GM10248 (cell line): ENCODE data around the gene FAM72B.
"Not testable (repeated sequence)": the region's sequence is repeated elsewhere in the genome, so short reads cannot be mapped to it uniquely, and the experiment has no call there.

Source experiments
- CTCF ChIA-PET: fragments of 300-600 bp; sonication (Branson Sonifier 250); formaldehyde crosslinking; extraction: SDS; loops from one replicate; lab custom pipeline; 2021; ENCODE audit warnings: antibody characterized with exemption; lab: Yijun Ruan, JAX
- POLR2A ChIA-PET: fragments of 350-650 bp; sonication (Branson Sonifier 250); formaldehyde crosslinking; extraction: SDS; loops from one replicate; lab custom pipeline; 2020; ENCODE audit warnings: antibody characterized with exemption; lab: Yijun Ruan, JAX
- DNase-seq: peaks from one replicate; pipeline ENCODE4 v3.0.0; 2012; ENCODE audit errors: extremely low spot score

Gene FAM72B

DNA sequence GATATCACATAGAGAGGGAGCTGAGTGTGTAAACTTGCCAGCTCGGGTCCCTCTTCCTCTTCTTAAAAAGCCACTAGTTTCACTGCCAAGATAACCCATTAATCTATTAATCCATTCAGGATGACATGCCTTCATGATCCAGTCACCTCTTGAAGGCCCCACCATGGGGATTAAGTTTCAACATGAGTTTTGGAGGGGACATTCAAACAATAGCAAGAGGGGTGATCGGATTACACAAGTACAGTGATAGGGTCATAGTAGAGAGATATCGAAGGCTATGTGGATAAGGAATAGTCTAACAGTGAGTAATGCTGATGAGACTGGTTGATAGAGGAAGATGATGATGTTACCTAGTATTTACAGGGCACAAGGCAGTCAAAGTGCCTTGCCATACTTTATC is 18.8 kb upstream of the FAM72B start:
- DNase-seq, CTCF ChIA-PET, POLR2A ChIA-PET: not testable (repeated sequence)

DNA sequence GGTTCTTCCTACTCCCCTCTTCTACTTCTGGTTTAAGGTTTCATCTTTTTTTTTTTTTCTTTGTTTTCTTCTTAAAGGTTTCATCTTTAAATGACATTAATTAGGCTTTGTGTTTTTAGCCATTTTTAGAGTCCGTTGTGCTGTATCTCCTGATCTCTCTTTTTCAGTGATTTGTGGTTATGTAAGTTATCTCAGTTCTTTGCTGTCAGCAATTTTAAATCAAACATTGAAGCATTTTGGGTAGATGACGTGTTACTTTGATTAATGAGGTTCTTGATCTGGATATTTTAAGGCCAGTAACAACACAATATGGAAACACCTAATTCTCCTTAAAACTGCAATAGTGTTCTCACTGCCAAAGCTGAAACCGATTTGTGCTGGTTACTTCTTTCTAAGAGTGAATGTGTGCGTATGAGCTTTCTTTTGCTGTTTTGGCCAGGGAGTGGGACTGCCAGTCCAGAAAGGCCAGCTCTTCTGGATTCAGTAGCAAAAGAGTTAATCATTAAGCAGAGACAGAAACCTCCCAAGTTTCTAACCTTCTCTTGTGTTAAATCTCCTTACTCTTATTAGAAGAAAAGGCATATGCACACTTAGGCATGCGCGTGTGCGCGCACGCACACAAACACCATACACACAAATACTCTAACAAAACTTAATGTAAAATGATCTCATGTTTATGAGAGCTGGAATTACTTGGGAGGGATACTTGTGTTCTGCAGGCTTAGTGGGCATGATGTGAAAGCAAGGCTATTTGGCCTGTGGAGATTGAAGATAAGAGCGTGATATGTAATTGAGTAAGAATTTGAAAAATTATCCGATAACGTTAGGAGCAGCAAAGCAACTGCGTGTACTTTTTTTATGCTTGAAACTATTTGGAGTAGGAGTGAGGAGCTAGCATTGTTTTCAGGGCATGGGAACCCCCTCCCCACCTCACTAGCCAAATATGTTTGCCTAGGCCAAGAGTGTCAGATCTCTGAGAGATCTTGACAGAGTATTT is 17.1 kb upstream of the FAM72B start:
- POLR2A ChIA-PET, DNase-seq, CTCF ChIA-PET: not testable (repeated sequence)

DNA sequence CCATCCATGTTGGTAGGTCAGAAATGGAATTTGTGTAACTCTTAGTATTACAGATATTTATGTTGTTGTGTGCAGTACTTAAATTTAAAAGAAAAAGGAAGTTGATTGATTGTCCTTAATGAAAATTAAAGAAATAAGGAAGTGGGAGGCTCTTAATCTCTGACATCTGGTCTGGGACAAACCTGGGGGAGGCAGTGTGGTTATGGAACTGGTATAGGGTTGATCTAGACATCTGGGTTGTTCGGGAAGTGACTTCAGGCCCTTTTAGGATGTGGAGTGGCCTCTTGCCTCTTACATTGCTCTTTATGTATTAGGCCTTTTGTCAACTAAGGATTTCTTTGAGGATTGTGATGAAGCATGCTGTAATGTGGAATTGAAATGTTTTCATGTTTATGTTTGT is 16.1 kb upstream of the FAM72B start:
- DNase-seq, CTCF ChIA-PET, POLR2A ChIA-PET: not testable (repeated sequence)

DNA sequence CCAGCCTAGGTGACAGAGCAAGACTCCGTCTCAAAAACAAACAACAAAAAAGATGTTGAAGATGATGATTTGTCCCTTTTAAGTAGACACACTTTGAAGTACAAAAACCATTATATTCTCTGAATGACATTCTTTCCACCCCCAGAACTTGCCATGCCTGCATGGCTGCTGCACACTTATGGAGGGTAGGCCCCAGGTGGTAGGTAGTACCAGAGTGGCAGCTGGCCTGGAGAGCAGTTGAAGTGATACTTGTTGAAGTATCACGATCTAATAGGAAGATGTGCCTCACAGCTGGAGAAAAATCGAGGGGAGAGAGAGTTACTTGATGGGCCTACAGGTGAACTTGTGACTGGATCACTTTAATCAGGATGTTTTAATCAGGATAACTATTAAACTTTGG is 15.6 kb upstream of the FAM72B start:
- CTCF ChIA-PET, POLR2A ChIA-PET, DNase-seq: not testable (repeated sequence)

DNA sequence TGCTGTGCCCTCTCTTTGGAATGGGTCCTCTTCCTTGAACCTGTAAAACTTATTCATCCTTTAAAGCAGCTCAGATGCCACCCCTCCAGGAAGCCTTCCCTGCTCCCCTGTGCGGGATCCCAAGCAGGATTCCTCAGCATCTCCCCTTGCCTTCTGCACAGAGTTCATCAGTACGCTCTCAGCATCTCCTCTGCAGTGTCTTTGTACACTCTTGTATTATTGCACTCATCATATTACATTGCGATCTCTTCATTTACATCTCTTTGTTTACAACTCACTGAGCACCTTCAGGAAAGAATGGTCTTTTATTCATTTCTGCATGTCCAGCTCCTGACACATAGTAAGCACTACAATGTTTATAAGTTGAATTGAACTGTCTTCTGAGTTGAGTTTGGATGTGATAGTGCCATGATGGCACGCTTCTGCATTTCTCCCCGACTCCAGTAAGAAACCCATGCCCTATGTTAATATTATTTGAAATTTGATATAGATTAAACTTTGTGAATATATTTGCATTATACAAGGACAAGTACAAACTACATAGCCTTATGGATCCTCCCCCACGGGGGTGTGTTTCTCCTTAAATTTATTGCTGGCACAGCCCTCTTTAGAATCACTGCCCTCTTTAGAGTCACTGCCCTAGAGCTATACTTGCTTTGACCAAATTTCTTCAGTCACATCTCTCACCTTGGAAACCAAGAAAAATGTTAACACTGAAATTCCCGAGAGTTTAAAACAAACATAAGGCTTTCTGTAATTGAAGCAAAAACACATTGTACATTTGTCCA is 13.1 kb upstream of the FAM72B start:
- DNase-seq, CTCF ChIA-PET, POLR2A ChIA-PET: not testable (repeated sequence)

DNA sequence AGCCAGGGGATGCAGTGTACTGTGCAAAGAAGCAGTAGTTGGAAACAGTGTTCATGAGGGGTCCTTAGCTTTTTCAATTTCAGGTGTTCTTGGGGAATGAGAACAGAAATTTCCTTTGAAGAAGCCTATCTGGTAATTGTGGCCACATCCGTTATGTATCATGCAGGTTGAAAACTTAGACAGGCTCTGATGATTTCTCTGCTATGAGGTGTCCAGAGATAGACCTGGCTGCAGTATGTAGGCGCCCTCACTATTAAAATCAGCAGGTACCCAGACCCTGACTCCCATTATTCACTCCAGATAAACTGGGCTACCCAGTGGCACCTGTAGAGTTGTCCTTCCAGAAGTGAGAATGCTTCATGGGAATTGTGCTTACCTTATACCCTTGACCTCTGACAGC is 8.4 kb upstream of the FAM72B start:
- CTCF ChIA-PET, POLR2A ChIA-PET, DNase-seq: not testable (repeated sequence)

DNA sequence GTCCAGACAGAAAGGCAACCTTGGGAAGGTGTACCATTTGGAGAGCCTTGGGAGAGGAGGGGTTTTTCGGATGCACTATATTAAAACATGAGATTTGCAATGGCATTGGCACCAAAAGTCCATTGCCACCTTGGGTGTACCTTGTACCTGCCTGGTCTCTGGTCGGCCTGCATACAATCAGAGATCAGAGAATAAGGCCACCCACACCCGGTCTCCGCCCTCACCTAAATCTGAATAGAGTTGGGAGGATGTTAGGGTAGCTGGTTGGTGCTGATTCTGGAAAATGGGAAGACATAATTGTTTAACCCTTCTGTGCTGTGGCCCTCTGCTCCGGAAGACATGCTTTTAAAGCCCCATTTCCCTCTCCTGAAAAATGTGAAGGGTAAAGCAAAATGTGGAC is 3.8 kb upstream of the FAM72B start:
- POLR2A ChIA-PET, result not testable (repeated sequence)

DNA sequence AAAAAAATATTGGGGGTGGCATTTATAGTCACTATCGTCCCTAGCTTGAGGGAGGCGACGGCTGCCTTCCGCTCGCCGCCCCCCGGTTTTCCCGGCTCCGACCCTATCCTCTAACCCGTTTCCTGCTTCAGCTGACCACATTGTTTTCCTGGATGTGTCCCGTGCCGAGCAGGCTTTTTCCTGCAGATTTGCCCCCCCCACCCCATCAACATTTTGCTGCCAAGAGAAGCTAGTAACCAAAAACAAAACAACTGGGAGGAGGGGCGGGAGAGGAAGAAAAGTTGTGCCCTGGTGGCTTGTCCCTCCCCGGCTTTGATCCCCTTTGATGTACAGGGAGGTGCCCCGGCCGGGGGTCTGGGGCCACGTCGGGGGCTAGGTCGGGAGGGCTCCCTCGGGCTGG is 2.1 kb upstream of the FAM72B start:
- POLR2A ChIA-PET, result not testable (repeated sequence)

More for the DNA sequence above, 3.8 kb upstream of the FAM72B start:
- DNase-seq, CTCF ChIA-PET: not testable (repeated sequence)

DNA sequence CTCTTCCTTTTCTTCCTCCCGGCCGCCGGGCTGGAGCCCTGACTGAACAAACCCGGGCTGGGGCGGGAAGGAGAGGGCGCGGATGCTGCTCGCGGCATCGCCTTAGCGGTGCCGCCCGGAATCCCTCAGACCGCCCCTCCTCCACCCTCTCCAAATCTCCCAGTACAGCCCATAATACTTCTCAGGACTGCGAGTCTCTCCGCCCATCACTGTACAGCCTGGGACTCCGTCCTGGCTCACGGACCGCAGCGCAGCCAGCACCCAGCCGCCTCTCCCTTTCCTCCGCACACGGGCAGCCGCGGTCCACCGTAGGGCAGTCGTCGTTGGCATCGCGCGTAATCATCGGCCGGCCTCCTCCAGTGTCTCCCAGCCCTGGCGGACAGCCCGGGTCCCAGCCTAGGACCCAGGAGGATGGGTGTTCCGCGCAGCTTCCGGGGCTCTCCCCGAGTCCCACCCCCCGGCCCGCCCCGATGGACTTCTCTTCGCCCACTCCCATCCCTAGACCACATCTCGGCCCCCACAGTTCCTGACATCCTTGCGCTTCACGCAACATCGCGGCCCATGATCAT is 1.1 kb upstream of the FAM72B start:
- POLR2A ChIA-PET, CTCF ChIA-PET, DNase-seq: not testable (repeated sequence)

More for the DNA sequence above, 2.1 kb upstream of the FAM72B start:
- CTCF ChIA-PET, DNase-seq: not testable (repeated sequence)

DNA sequence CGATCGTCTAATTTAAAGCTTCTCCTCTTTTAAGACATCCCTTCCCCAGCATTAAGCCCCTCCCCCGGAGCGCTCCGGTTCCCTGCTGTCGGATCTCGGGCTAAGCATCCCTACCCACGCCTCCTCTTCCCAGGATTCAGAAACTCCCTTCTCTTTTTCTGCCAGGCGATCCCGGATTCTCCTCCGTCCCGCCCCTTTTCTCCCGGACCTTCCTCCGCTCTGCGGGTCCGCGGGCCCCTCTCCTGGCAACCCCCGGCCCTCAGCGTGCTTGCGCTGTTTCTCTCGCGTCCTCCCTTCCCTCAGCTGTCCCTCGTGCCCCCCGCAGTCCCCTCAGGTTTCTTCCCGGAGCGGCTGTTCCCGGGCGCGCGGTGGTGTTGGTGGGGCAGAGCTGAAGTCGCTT is 273 bp downstream of the FAM72B start:
- DNase-seq, CTCF ChIA-PET, POLR2A ChIA-PET: not testable (repeated sequence)

DNA sequence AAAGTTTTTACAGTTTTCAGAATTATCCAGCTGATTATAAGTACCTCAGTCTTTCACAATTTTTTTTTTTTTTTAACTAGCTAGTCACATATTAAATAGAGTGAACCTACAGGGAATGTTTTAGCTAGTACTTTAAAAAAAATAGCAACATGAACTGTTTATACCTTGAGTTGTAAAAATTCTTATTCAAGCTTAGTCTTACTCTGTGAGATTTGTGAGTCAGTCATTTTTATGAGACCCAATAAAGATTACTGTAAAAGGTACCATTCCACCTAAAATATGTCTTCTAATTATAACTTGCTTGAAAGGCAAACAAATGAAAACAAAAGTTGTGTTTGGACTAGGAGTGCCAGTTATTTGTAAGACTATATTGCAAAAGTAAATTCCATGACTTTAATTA is 5.9 kb downstream of the FAM72B start:
- CTCF ChIA-PET, POLR2A ChIA-PET, DNase-seq: not testable (repeated sequence)

DNA sequence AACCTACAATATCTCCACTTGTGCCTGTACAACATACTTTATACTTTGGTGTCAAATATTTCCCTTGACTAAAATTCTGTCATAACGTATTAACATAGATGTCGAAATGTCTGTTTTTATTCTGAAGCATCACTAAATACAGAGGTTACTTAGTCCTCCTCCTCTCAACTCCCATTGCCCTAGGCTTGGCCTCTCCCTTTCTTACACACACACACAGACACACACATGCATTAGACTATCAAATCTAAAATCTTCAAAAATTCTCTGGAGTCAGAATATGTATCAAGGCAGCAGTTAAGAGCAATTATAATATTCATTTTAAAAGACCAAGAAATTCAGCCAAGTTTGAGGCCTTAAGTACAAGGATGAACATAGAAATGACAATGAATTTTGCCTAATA is 7.5 kb downstream of the FAM72B start:
- POLR2A ChIA-PET, result not testable (repeated sequence)

DNA sequence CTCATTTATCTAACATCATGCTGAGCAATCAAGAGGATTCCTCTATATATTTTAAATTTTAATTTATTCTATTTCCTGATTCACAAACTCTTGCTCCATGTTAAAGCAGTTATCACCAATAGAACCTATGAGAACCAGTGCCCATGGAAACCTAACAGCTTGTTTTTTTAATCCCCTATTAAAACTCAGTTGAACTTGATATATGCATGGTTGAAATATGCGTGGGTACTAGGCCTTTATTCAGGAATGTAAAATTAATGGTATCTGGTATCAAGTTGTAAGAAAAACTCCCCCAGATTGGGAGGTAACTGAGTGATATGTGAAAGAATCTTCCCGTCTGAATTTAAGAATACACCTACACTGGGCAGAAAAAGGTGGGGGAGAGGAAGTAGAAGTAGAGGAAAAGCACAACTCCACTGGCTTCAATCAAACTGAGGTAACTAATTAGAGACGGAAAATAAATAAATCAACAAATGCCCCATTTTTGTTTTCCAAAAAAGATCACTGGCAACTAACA is 15.9 kb downstream of the FAM72B start:
- DNase-seq, CTCF ChIA-PET, POLR2A ChIA-PET: not testable (repeated sequence)

More for the DNA sequence above, 7.5 kb downstream of the FAM72B start:
- DNase-seq, CTCF ChIA-PET: not testable (repeated sequence)

DNA sequence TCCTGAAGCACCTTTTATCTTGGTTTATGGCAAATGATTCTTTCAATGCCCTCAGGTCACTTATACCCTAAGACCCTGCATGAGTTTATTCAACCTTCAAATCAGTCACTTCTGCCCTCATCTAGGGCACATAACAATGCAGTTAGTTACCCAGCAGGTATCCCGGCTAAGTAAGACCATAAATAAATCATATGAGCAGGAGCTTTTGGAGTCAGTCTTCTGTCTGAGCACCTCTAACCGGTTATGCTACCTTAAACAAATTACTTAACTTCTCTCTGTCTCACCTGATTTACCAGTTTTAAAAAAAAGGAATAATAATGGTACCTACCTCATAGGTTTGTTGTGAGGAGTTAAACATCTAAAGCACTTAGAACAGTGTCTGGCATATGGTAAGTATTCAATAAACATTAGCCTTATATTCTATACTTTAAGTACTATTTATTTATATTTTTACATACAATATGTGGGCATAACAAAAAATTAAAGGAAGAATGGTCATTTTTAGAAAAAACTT is 16.9 kb downstream of the FAM72B start:
- DNase-seq, CTCF ChIA-PET, POLR2A ChIA-PET: not testable (repeated sequence)

DNA sequence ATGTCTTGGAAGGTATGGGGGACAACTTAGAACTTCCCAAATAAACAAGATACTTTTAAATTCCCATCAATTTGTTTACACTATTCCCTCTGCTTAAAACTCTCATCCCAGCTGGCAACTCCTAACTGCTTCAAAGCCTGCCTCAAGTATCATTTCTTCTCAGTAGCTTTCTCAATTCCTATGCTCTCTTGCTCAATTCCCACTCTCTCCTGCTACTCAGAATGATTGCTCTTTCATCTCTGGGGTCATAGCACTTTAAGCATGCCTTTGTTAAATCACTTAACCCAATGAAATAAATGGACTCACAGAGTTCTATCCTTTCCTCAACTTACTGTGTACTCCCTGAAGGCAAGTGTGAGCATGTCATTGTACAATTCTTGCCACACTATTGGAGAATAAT is 18.8 kb downstream of the FAM72B start:
- DNase-seq, CTCF ChIA-PET: not testable (repeated sequence)

DNA sequence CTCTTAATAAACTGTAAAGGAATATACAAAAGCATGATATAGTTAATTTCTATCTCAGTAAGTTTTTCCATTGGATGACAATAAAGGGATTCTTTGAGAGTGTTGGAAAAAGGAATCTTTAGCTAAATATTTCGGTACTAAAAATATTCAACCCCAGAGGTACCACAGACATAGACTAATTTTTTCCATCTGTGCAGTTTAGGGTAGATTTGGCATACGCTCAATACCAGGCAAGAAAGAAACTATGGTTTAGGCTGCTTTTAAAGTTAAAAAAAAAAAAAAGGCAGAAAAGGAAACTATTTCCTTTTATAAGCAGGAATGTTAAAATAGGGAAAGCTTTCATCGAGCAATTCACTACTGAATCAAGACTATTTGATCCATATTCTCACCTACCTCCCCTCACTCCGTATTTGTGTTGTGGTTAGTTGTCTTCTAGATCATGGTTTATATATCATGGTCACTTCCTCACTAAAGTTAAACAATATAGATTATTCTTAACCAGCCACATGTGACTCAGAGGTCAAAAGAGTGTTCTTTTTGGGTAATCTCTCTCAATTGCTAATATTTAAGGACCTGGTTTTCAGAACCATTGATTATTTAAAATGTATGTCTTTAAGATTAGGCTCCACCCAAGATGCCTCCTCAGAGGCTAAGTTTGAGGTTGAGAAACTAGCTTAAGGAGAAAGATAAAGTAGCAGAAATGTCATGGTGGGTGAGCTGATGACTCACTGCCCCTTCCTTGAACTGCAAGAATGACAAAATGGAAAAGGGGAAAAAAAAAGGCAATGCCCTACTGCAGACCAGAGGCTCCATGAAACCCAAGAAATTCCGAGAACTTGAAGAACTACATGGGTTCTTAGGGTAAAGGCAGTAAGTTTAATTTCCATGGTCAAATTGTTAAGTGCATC is 20.0 kb downstream of the FAM72B start:
- CTCF ChIA-PET, DNase-seq, POLR2A ChIA-PET: not testable (repeated sequence)

More for the DNA sequence above, 18.8 kb downstream of the FAM72B start:
- POLR2A ChIA-PET, result not testable (repeated sequence)
